OCI-LY7 (cell line): ENCODE measurements around the gene ARID5A. TPM values are rescaled to one million over a fixed set of nuclear protein-coding genes. Genes with fewer than 3 reads are reported as not detected.

ENCODE experiments used
- BruUV-seq: library from RNA; stranded (reverse); fragments of 400-500 nt; replicated peaks from 2 replicates; lab custom pipeline; 2021; lab: Mats Ljungman, UMichigan
- CTCF ChIA-PET: fragments of 300-600 bp; sonication (Branson Sonifier 250); formaldehyde crosslinking; loops from one replicate; lab custom pipeline; 2022; ENCODE audit warnings: antibody characterized with exemption; ENCODE audit not compliant: unreplicated experiment; lab: Charles Lee
- POLR2A ChIA-PET: fragments of 300-600 bp; sonication (Branson Sonifier 250); formaldehyde crosslinking; loops from one replicate; lab custom pipeline; 2022; ENCODE audit warnings: antibody characterized with exemption; lab: Charles Lee
- DNase-seq: peaks from one replicate; pipeline ENCODE4 v3.0.0-alpha.2; 2015; ENCODE audit warnings: low spot score
- H2AFZ ChIP-seq: fragments of 200-600 bp; sonication (generic), shearing (Covaris generic); 2 replicates; pipeline ENCODE4 v1.6.1; 2014; ENCODE audit warnings: mild to moderate bottlenecking, antibody characterized with exemption, low read length, moderate library complexity
- H3K27ac ChIP-seq: fragments of 200-600 bp; sonication (generic); 2 replicates; pipeline ENCODE4 v1.5.1; 2014; ENCODE audit warnings: mixed run types, low read depth, mild to moderate bottlenecking, moderate library complexity, low read length, inconsistent platforms; ENCODE audit not compliant: poor library complexity, severe bottlenecking
- H3K36me3 ChIP-seq: fragments of 200-600 bp; sonication (generic); 2 replicates; pipeline ENCODE4 v1.6.1; 2014; ENCODE audit warnings: mild to moderate bottlenecking, antibody characterized with exemption, low read length, moderate library complexity, mixed read lengths; ENCODE audit not compliant: insufficient read depth
- H3K4me1 ChIP-seq: fragments of 200-600 bp; sonication (generic); 2 replicates; pipeline ENCODE4 v1.5.1; 2014; ENCODE audit warnings: mild to moderate bottlenecking, low read length; ENCODE audit not compliant: insufficient read depth, poor library complexity, severe bottlenecking
- H3K4me2 ChIP-seq: fragments of 200-600 bp; sonication (generic); 2 replicates; pipeline ENCODE4 v1.6.1; 2014; ENCODE audit warnings: mild to moderate bottlenecking, low read length
- H3K4me3 ChIP-seq: fragments of 200-600 bp; sonication (generic); 2 replicates; pipeline ENCODE4 v1.5.1; 2014; ENCODE audit warnings: mild to moderate bottlenecking, low read depth, low read length; ENCODE audit not compliant: poor library complexity, severe bottlenecking
- H3K79me2 ChIP-seq: fragments of 200-600 bp; sonication (generic); 2 replicates; pipeline ENCODE4 v1.6.1; 2016; ENCODE audit warnings: low read depth, mild to moderate bottlenecking, low read length, moderate library complexity, mixed read lengths; ENCODE audit not compliant: insufficient read depth
- H3K9me2 ChIP-seq: fragments of 200-600 bp; sonication (generic); 2 replicates; pipeline ENCODE4 v1.6.1; 2016; ENCODE audit warnings: mild to moderate bottlenecking, low read length, mixed read lengths; ENCODE audit not compliant: insufficient read depth
- H3K9me3 ChIP-seq: fragments of 200-600 bp; sonication (generic); 2 replicates; pipeline ENCODE4 v1.6.1; 2014; ENCODE audit warnings: mild to moderate bottlenecking, mixed run types, low read length, mixed read lengths
- H4K20me1 ChIP-seq: fragments of 200-600 bp; sonication (generic); 2 replicates; pipeline ENCODE4 v1.6.1; 2014; ENCODE audit warnings: mild to moderate bottlenecking, antibody characterized with exemption, low read length, moderate library complexity, mixed read lengths; ENCODE audit not compliant: insufficient read depth
- EZH2phosphoT487 ChIP-seq: fragments of 200-600 bp; sonication (generic); IDR thresholded peaks from 2 replicates; pipeline ENCODE4 v1.6.1; 2018; ENCODE audit warnings: low read depth, borderline replicate concordance, mild to moderate bottlenecking, mixed run types, antibody characterized with exemption, low read length, moderate library complexity, mixed read lengths
- intact Hi-C: fragments of 100-400 bp; cut with micrococcal nuclease; formaldehyde crosslinking; loops from one replicate; pipeline ENCODE4 v1.10.0; 2022; ENCODE audit not compliant: unreplicated experiment
- total RNA-seq, 2 experiments: library from RNA; depleted of rRNA in 1 of 2; stranded (reverse); fragments of >200 nt in 1 of 2; shearing (Covaris generic) in 1 of 2; gene quantifications; 2 replicates each; pipeline ENCODE4 v1.2.3, GENCODE V29; 2014 to 2022
- TF ChIP-seq, protein P1 (sequence below): fragments of 200-600 bp; sonication (generic); conservative IDR thresholded peaks from 2 replicates; pipeline ENCODE4 v1.5.1; 2014; ENCODE audit warnings: mild to moderate bottlenecking, antibody characterized with exemption, low read length, moderate library complexity, mixed read lengths

The ARID5A gene
- total RNA-seq, 2 experiments from 2014 or later: 4.4 to 6.0 TPM

DNA sequence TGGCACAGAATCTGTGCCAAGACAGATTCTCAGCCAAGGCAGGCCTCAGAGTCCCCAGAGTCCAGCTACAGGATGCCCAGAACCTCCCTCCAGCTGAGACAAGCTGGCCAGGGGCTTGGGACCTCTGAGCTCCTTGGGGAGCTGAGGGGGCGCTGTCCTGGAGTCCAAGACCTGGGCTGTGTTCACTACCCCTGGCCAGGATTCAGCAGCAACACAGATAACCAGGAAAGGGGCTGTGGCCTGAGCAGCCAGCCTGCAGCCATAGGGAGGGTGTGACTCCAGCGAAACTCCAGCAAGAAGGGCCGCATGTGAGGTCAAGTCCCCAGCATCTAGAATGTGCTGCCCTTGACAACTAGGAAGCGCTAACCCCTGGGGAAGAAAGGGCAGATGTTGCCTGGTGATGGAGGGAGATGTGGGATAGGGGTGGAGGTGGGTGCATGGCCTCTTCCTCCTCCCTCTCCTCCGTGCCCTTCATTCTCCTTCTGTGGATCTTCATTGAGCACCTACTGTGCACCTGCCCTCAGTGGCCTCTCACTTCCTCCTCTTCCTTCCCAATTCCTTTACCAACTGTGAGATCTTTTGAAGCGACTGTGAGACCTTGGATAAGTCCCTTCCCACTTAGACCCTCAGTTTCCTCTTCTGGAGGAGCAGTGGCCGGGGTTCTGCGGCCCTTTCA is 7.7 kb upstream of the ARID5A start:
- Histone ChIP-seq H3K36me3 (no peaks in the 10 kb centered on the region), H3K4me2 (no peak overlapping the region), H4K20me1 (no peaks in the 10 kb centered on the region), H3K4me3 (no peak overlapping the region), H3K79me2 (no peaks in the 10 kb centered on the region), H2AFZ (no peak overlapping the region), H3K9me3 (no peaks in the 10 kb centered on the region), H3K27ac (no peak overlapping the region), H3K4me1 (peaks cover 5% of the 10 kb centered on the region), H3K9me2 (no peaks in the 10 kb centered on the region)
- intact Hi-C loops: no loop called here
- no TSS peak for BruUV-seq
- CTCF ChIA-PET: no interaction called here
- DNase-seq: no peak
- POLR2A ChIA-PET: no interaction called here
- TF ChIP-seq, protein P1, sequence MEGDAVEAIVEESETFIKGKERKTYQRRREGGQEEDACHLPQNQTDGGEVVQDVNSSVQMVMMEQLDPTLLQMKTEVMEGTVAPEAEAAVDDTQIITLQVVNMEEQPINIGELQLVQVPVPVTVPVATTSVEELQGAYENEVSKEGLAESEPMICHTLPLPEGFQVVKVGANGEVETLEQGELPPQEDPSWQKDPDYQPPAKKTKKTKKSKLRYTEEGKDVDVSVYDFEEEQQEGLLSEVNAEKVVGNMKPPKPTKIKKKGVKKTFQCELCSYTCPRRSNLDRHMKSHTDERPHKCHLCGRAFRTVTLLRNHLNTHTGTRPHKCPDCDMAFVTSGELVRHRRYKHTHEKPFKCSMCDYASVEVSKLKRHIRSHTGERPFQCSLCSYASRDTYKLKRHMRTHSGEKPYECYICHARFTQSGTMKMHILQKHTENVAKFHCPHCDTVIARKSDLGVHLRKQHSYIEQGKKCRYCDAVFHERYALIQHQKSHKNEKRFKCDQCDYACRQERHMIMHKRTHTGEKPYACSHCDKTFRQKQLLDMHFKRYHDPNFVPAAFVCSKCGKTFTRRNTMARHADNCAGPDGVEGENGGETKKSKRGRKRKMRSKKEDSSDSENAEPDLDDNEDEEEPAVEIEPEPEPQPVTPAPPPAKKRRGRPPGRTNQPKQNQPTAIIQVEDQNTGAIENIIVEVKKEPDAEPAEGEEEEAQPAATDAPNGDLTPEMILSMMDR: no peak
- no peak for TF ChIP-seq EZH2phosphoT487

DNA sequence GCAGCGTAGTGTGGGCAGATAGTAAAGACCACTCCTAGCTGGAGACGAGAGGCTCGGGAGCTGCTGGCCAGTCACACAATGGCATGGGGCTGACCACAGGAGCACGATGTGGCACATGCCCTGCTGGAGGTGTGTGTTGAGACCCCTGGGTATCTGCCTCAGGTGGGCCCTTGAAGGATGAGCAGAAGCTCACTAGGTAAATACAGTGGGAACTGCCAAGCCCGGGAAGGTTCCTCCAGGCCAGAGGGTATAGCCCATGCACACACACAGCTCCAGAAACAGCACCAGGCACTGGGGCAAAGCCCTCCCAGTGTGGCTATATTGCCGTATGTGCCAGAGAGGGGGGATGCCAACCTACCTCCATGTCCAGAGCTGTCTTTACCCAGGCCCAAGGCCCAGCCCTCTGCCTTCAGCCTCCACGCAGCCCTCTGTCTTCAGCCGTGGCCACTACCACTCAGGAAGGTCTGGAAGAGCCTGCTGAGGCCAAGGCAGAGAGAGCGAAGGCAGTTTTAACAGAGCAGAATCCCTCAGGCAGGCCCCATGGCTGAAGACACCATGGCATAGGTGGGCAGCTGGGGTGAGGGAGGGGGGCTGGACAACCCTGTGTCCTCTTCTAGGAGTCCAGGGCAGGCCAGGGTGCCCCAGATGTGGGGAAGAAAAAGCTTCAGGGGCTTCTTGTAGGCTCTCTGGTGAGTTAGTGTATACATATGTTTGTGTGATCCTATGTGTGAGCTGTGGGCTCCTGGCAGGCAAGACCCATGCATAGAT is 7.0 kb upstream of the ARID5A start:
- Histone ChIP-seq H3K9me3 (no peaks in the 10 kb centered on the region), H3K4me1 (peaks cover 5% of the 10 kb centered on the region), H3K4me2 (no peak overlapping the region), H3K79me2 (no peaks in the 10 kb centered on the region), H4K20me1 (no peaks in the 10 kb centered on the region), H3K4me3 (no peak overlapping the region), H3K27ac (no peak overlapping the region), H2AFZ (no peak overlapping the region), H3K36me3 (no peaks in the 10 kb centered on the region), H3K9me2 (no peaks in the 10 kb centered on the region)
- TF ChIP-seq, protein P1: no peak
- TF ChIP-seq EZH2phosphoT487: no peak
- DNase-seq: no peak
- ChIA-PET POLR2A (interaction anchor here (0.7 kb wide), 1 partner anchor 98 kb away, joined by 3 read pairs; no protein-coding TSS in a partner anchor), CTCF (no interaction called here)
- intact Hi-C loops: no loop called here
- BruUV-seq: no TSS peak

DNA sequence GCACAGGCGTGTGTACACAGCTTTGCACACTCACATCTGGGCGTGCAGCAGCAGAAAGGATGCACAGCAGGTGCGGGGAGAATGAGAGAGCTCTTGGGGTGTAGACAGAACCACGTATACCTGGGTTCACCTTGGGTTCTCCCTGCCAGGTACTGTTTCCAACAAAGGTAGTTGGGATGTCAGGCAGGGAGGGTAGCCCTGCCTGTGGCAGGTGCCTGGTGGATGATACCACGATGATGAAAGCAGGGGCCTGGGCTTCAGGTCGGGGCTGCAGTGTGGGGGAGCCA is 6.5 kb upstream of the ARID5A start:
- intact Hi-C loops: no loop called here
- ChIA-PET POLR2A (interaction anchor here (0.7 kb wide), 1 partner anchor 98 kb away, joined by 3 read pairs; no protein-coding TSS in a partner anchor), CTCF (no interaction called here)
- Histone ChIP-seq H3K9me2 (no peaks in the 10 kb centered on the region), H3K4me2 (no peak overlapping the region), H3K4me1 (peaks cover 5% of the 10 kb centered on the region), H2AFZ (no peak overlapping the region), H3K36me3 (no peaks in the 10 kb centered on the region), H3K79me2 (no peaks in the 10 kb centered on the region), H3K9me3 (no peaks in the 10 kb centered on the region), H3K27ac (no peak overlapping the region), H3K4me3 (no peak overlapping the region), H4K20me1 (no peaks in the 10 kb centered on the region)
- BruUV-seq: no TSS peak
- no peak for DNase-seq
- no peak for TF ChIP-seq EZH2phosphoT487
- TF ChIP-seq, protein P1: no peak
